Cardiac fibroblast (primary cell): ENCODE measurements around the gene FAM78B.

Experiments used
- DNase-seq, 2 donors: peaks; one replicate each; pipeline versions ENCODE4 v3.0.0 to v3.0.0-alpha.2; 2010; ENCODE audit warnings: low read depth in 2 of 2
- H3K4me3 ChIP-seq, 2 donors: replicated peaks in 1 of 2; 1 replicate in 1 of 2; 2 replicates in 1 of 2; pipeline ENCODE4 v1.5.1; 2011; ENCODE audit warnings: low read depth in 2 of 2, low read length in 2 of 2, mild to moderate bottlenecking in 2 of 2, moderate library complexity in 1 of 2
- TF ChIP-seq, protein P1 (sequence below): IDR thresholded peaks from one replicate; pipeline ENCODE4 v1.5.1; 2011; ENCODE audit warnings: low read depth, mild to moderate bottlenecking, low read length, inconsistent platforms

Gene FAM78B

DNA sequence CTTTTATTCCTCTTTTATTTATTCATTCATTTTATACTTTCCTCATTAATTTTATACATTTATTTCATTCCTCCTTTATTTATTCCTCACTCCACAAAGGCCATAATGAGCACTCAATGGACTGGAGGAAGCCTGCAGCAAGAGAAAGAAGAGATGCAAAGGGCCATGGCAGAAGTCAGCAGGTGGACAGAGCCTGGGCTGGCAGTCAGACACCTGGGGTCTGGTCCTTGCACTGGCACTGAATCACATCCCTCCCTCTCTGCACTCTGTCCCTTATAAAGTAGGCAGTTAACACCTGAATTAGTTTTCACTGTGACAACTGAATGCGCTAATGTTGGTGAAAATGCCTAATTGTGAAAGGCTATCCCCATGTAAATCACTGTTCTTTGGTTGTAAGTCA is 38.6 kb downstream of the FAM78B start:
- TF ChIP-seq, protein P1, sequence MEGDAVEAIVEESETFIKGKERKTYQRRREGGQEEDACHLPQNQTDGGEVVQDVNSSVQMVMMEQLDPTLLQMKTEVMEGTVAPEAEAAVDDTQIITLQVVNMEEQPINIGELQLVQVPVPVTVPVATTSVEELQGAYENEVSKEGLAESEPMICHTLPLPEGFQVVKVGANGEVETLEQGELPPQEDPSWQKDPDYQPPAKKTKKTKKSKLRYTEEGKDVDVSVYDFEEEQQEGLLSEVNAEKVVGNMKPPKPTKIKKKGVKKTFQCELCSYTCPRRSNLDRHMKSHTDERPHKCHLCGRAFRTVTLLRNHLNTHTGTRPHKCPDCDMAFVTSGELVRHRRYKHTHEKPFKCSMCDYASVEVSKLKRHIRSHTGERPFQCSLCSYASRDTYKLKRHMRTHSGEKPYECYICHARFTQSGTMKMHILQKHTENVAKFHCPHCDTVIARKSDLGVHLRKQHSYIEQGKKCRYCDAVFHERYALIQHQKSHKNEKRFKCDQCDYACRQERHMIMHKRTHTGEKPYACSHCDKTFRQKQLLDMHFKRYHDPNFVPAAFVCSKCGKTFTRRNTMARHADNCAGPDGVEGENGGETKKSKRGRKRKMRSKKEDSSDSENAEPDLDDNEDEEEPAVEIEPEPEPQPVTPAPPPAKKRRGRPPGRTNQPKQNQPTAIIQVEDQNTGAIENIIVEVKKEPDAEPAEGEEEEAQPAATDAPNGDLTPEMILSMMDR = no peak
- no peak for DNase-seq
- no peak overlapping the region for H3K4me3 ChIP-seq

DNA sequence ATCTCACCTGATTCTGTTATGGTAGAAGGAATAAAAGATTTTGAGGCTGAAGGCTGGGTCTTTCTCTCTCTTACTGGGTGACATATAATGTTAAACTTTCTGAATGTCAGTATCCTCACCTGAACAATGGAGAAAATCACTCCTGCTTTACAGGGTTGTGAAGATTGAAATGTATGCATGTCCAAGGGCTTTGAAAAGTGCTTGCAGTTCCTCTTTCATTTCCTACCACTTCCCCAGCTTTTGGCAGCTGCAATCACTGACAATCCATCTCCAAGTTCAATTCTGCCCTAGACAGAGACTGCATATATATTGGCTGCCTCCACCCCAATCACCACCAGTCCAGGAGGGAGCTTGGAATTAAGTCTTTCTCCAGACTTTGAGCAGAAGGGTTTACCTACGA is 39.8 kb downstream of the FAM78B start:
- no peak overlapping the region for H3K4me3 ChIP-seq
- no peak for DNase-seq
- TF ChIP-seq, protein P1 = no peak

DNA sequence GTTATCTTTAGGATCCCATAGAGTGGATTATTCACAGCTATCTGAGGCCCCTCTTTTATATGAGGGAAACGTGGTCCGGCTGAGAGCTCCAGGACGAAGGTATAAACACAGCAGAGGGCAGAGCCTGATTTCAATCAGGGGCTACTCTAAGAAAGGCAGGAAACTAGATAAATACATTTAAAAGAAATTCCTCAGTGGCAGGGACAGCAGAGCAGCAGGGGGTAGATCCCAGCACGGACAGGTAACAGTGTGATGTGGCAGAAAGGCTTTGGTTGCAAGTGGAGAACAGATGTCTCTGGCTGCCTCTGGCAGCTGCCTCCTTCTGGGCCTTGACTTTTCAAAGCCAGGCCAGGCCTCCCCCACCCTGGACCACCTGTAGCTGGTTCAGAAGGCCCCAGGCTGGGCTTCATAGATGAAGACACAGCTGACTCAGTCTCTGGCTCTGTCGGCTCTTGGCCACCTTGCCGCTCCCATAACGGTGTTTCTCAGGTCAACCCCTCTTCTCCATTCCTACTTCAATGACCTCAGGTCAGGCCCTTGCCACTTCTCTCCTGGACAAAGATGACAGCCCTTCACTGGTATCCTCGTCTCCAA is 43.8 kb downstream of the FAM78B start:
- no peak overlapping the region for H3K4me3 ChIP-seq
- no peak for DNase-seq
- TF ChIP-seq, protein P1 = no peak

DNA sequence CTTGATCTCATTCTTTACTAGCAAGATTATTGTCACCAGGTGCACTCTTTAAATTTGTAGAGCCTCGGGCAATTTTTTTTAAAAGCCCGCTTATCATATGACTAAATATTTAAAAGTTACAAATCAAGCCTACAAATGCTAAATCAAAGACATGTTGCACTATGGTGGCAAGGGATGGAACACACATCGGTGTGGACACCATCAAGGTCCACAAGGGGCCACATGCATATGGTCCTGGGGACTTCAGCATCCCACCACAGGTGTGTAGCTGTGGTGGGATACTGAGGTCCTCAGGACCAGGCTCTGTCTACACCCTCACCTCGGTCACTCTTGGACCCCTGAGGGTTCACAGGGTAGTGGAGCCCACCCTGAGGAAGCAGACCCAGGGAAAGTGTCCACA is 45.8 kb downstream of the FAM78B start:
- no peak for DNase-seq
- TF ChIP-seq, protein P1 = no peak
- H3K4me3 ChIP-seq = no peak overlapping the region

DNA sequence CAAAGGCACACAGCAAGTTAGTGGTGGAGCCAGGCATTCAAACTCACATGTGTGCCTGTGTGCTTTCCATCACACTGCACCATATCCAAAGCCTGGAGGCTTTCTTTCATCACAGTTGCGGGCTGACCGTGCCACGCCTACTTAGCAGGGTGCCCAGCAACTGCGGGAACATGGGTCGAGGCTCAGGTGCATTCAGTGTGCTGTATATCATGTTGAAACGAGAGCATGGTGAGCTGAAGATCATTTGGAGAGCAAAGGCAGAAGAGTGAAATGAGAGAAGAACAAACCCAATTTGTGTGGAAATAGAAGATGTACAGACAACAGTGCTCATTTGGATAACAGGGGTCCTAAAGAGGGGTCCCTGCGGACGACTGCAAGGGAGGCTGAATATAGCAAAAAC is 46.5 kb downstream of the FAM78B start:
- H3K4me3 ChIP-seq = no peak overlapping the region
- TF ChIP-seq, protein P1 = no peak
- DNase-seq = no peak

DNA sequence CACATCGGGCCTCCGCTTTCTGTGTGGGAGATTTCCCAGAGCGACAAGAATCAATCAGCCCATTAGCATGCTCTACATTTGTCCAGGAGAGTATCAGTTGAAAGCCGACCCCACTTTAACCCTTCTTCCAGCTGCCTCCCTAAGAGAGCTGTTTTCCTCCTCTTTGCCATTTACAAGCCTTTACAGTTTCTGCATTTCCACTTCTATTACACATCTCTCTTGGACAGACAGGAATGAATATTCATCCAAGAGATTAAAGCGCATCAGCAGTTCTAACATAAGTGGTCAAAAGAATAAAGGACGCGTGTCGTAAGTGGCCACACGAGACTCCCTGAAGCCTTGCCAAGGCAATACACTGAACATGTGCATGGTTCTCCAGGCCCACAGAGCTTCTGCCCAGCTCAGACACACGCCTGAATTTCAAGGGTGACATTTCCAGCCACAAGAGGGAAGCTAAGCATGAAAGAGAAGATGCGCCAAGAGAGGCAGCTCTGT is 47.3 kb downstream of the FAM78B start:
- no peak overlapping the region for H3K4me3 ChIP-seq
- TF ChIP-seq, protein P1 = no peak
- DNase-seq = no peak

DNA sequence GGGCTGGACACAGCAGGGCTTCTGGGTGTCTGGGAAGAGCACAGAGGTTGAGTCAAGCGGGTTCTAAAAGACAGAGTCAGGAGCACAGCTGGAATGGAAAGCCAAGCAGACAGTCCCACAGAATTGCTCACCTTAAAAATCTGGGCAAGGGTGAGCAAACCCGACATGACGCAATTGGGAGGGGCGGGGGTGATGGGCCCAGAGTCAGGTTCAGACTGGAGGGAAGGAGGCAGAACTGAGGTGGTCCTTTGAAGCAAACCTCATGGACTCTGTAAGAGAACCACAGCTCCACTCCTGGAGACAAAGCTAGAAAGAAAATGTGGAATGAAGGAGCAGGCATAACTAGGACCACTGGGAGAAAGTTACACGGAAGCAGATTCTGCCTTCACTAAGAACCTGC is 49.0 kb downstream of the FAM78B start:
- DNase-seq = no peak

More for the DNA sequence above, 49.0 kb downstream of the FAM78B start:
- no peak overlapping the region for H3K4me3 ChIP-seq
- TF ChIP-seq, protein P1 = no peak
